Spleen (tissue), 11 donors: Measurements from ENCODE around the gene ATF1. TPM values are rescaled to one million over a fixed set of nuclear protein-coding genes. Genes with fewer than 3 reads are reported as not detected.
"Not testable (repeated sequence)": the region's sequence is repeated elsewhere in the genome, so short reads cannot be mapped to it uniquely, and the experiment has no call there.

Experiments
- DNase-seq: peaks from one replicate; pipeline ENCODE4 v3.0.0-alpha.2; 2020
- H3K27ac ChIP-seq, 8 donors: fragments of 200-600 bp; sonication (generic) in 7 of 8; 1 replicate in 4 of 8; 2 replicates in 4 of 8; pipeline versions ENCODE4 v1.5.0 to v1.8.0; 2016 to 2021; ENCODE audit warnings: inconsistent platforms in 4 of 8, mild to moderate bottlenecking in 4 of 8, moderate library complexity in 1 of 8
- H3K27me3 ChIP-seq, 7 donors: fragments of 200-600 bp; sonication (generic) in 6 of 7; replicated peaks in 1 of 7; 1 replicate in 4 of 7; 2 replicates in 3 of 7; pipeline versions ENCODE4 v1.5.0 to v1.8.0; 2016 to 2021; ENCODE audit warnings: inconsistent platforms in 3 of 7, mild to moderate bottlenecking in 1 of 7
- H3K36me3 ChIP-seq, 6 donors: fragments of 200-600 bp; sonication (generic) in 5 of 6; 1 replicate in 4 of 6; 2 replicates in 2 of 6; pipeline versions ENCODE4 v1.5.0 to v1.8.0; 2016 to 2021; ENCODE audit warnings: inconsistent platforms in 2 of 6
- H3K4me1 ChIP-seq, 6 donors: fragments of 200-600 bp; sonication (generic) in 5 of 6; 1 replicate in 3 of 6; 2 replicates in 3 of 6; pipeline versions ENCODE4 v1.5.0 to v1.8.0; 2016 to 2021; ENCODE audit warnings: inconsistent platforms in 3 of 6
- H3K4me3 ChIP-seq, 8 donors: fragments of 200-600 bp; sonication (generic) in 7 of 8; 1 replicate in 4 of 8; 2 replicates in 4 of 8; pipeline versions ENCODE4 v1.5.0 to v1.8.0; 2016 to 2021; ENCODE audit warnings: inconsistent platforms in 4 of 8, mild to moderate bottlenecking in 4 of 8, moderate library complexity in 2 of 8
- H3K9me3 ChIP-seq, 8 donors: fragments of 200-600 bp; sonication (generic) in 7 of 8; 1 replicate in 4 of 8; 2 replicates in 4 of 8; pipeline versions ENCODE4 v1.5.0 to v1.8.0; 2016 to 2021; ENCODE audit warnings: inconsistent platforms in 4 of 8
- CTCF ChIP-seq, 11 experiments: fragments of 200-600 bp in 7 of 11; fragments of 450-650 bp in 4 of 11; sonication (generic) in 4 of 11; IDR thresholded peaks in 8 of 11; conservative IDR thresholded peaks in 3 of 11; 1 replicate in 7 of 11; 2 replicates in 4 of 11; pipeline versions ENCODE4 v1.4.0 to v1.8.0; 2016 to 2021; ENCODE audit warnings: antibody characterized with exemption in 11 of 11, inconsistent platforms in 4 of 11, mild to moderate bottlenecking in 1 of 11
- POLR2A ChIP-seq, 3 donors: fragments of 450-650 bp; IDR thresholded peaks; one replicate each; pipeline ENCODE4 v1.5.1; 2017; ENCODE audit warnings: antibody characterized with exemption in 3 of 3, mild to moderate bottlenecking in 1 of 3
- POLR2AphosphoS5 ChIP-seq, 3 donors: sonication (generic); formaldehyde crosslinking; IDR thresholded peaks; one replicate each; pipeline ENCODE4 v1.5.1; 2017; ENCODE audit warnings: antibody characterized with exemption in 3 of 3
- WGBS, 5 donors: extraction: QIAGEN DNeasy Blood & Tissue Kit in 3 of 5; methylation state at CpG; one replicate each; pipeline versions ENCODE4 v1.1.5 to v1.1.7; 2013 to 2018; 5-methylcytosine and 5-hydroxymethylcytosine counted together
- intact Hi-C: fragments of 100-400 bp; cut with DNase I; formaldehyde crosslinking; loops from one replicate; pipeline ENCODE4 v1.15.0; 2023; ENCODE audit warnings: low total_unique reads
- polyA plus RNA-seq, 3 donors: library from polyadenylated mRNA; stranded (reverse); fragments of 200-250 nt; gene quantifications; one replicate each; pipeline ENCODE4 v1.2.1, GENCODE V29; 2013
- small RNA-seq, 4 donors: library from RNA; depleted of rRNA; stranded (forward); fragments of <200 nt; gene quantifications; one replicate each; pipeline ENCODE3, GENCODE V24; 2016
- total RNA-seq, 7 donors: library from RNA; depleted of rRNA in 3 of 7; stranded (reverse); fragments of >200 nt in 3 of 7; fragmentation: NEBNext Ultra II Directional in 4 of 7; extraction: Animal tissue kit (Norgen Biotek cat#: 25700) in 4 of 7; gene quantifications; one replicate each; pipeline versions ENCODE4 v1.1.0 to v1.2.1, GENCODE V29; 2016 to 2021
- donor health status: healthy with polysubstance abuse.
- donor health status: DM: no; HTN: no; CAD: no; lungs with moderate emphysema.
- donor health status: DM: no; HTN: no; CAD: no.
- donor health status: Bipolar disorder and iron deficiency.
- donor health status: healthy.
- donor health status: DM: no; HTN: no; CAD: no.
- donor health status: DM: yes; HTN: yes; CAD: no.

ATF1 gene
- total and polyA plus RNA-seq, 10 donors = 10.3 to 41.7 (median 18.8) TPM

DNA sequence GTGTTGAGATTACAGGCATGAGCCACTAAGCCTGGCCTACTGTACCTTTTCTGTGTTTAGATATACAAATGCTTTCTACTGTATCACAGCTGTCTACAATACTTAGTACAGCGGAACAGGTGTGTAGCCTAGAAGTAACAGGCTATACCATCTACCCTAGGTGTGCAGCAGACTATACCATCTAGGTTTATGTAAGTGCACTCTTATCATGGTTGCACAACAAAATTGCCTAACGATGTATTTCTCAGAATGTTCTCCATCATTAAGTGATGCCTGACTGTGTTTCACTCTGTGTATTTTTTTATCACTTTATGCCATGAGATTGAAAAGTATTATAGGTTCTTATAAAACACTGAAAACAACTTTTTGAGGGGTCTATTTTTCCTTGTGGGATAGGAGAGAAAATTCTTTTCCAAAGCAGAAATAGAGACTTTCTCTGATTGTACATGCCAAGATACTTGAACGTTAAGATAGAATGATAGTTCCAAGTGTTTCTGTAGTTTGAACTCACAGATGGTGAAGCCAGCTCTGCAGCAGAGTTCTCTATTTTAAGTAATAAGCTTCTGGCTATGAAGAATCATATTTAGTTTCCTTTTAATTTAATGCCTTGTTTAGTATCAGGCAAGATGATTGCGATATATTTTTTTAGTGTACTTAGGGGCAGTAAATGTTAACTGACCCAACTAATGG is 95.9 kb downstream of the ATF1 start:
- TF ChIP-seq CTCF (IDR thresholded peaks at IDR 0.05 in 8 of 11, conservative IDR thresholded peaks at IDR 0.05 in 3 of 11) (no peak), POLR2AphosphoS5 (IDR thresholded peaks at IDR 0.05) (no peak), POLR2A (IDR thresholded peaks at IDR 0.05) (no peak)
- Histone ChIP-seq H3K9me3 (peaks cover 0 to 15% (median 6%) of the 10 kb centered on the region in 8 donors), H3K4me1 (no peaks in the 10 kb centered on the region), H3K27ac (no peak overlapping the region), H3K36me3 (no peaks in the 10 kb centered on the region), H3K4me3 (no peak overlapping the region), H3K27me3 (no peaks in the 10 kb centered on the region)
- no peak for DNase-seq
- 75 to 91% (median 85%) methylated on average over 4 of the region's 4 CpGs for WGBS, 5 donors
- intact Hi-C loops = no loop called here

DNA sequence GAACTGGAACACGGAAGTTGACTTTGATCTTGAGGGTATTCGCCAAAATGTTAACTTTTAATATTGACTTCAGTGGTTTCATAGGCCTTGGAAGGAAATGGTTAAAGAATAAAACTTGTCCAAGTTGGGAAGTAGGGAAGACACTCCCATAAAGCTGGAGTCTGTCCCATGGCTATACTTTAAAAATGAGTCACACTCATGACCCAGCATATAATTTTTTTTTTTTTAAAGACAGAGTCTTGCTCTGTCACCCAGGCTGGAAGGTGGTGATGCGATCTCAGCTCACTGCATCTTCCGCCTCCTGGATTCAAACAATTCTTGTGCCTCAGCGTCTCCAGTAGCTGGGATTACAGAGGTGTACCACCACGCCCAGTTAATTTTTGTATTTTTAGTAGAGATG is 98.4 kb downstream of the ATF1 start:
- Histone ChIP-seq H3K9me3 (peaks cover 0 to 19% (median 10%) of the 10 kb centered on the region in 8 donors), H3K4me1 (no peaks in the 10 kb centered on the region), H3K4me3 (no peak overlapping the region), H3K27ac (no peak overlapping the region), H3K27me3 (no peaks in the 10 kb centered on the region), H3K36me3 (no peaks in the 10 kb centered on the region)
- no peak for DNase-seq
- no peak for TF ChIP-seq POLR2AphosphoS5 (IDR thresholded peaks at IDR 0.05)
- no peak for TF ChIP-seq CTCF (IDR thresholded peaks at IDR 0.05 in 8 of 11, conservative IDR thresholded peaks at IDR 0.05 in 3 of 11)
- no peak for TF ChIP-seq POLR2A (IDR thresholded peaks at IDR 0.05)
- intact Hi-C loops = no loop called here
- 88 to 97% (median 94%) methylated on average over 6 of the region's 6 CpGs for WGBS, 5 donors

- WGBS, 5 donors = 79 to 91% (median 89%) methylated on average over 3 of the region's 3 CpGs
- no peaks in the 10 kb centered on the region for H3K36me3 ChIP-seq
- no peaks in the 10 kb centered on the region for H3K27me3 ChIP-seq
- no peak overlapping the region for H3K27ac ChIP-seq
- DNase-seq = no peak
- no peak for TF ChIP-seq POLR2A (IDR thresholded peaks at IDR 0.05)
- no peak for TF ChIP-seq POLR2AphosphoS5 (IDR thresholded peaks at IDR 0.05)
- TF ChIP-seq CTCF (IDR thresholded peaks at IDR 0.05 in 8 of 11, conservative IDR thresholded peaks at IDR 0.05 in 3 of 11) = no peak
- intact Hi-C loops = no loop called here
- no peak overlapping the region for H3K4me3 ChIP-seq
- H3K4me1 ChIP-seq = no peaks in the 10 kb centered on the region
- peaks cover 0 to 28% (median 13%) of the 10 kb centered on the region in 8 donors for H3K9me3 ChIP-seq
Measured at GRCh38 chr12:50865266-50865665, 101.4 kb downstream of the ATF1 start.

GRCh38 chr12:50868881-50869280 is 105.0 kb downstream of the ATF1 start:
- H3K27me3 ChIP-seq, H3K4me3 ChIP-seq, H3K36me3 ChIP-seq, intact Hi-C loops, DNase-seq, H3K4me1 ChIP-seq, H3K27ac ChIP-seq: not testable (repeated sequence)
- peaks cover 0 to 28% (median 13%) of the 10 kb centered on the region in 8 donors for H3K9me3 ChIP-seq
- 23 to 52% (median 46%) methylated on average over 2 of the region's 2 CpGs for WGBS, 5 donors

Small RNA genes within 50 kb of the gene (small RNA-seq; reads per million reads assigned to genes)
- gene AC013244.2 (0 reads per million in 4 donors), gene RF00019 (0 reads per million in 4 donors), gene RN7SL519P (0 reads per million in 4 donors)

Other genes with a start within 250 kb of the ATF1 start
- not detected for gene TMPRSS12, start 78.8 kb downstream of the ATF1 start, total RNA-seq
- not detected for gene TMPRSS12, start 78.8 kb downstream of the ATF1 start, polyA plus RNA-seq
- not detected for gene HIGD1C, start 188.4 kb downstream of the ATF1 start, total RNA-seq
- not detected for gene HIGD1C, start 188.4 kb downstream of the ATF1 start, polyA plus RNA-seq